Stimulated activated CD8-positive, alpha-beta memory T cell treated with anti-CD3 and anti-CD28 coated beads, Interleukin-4, amount 100 ng/mL, for 24 hours (primary cell): Measurements from ENCODE around the gene VPS37B.
"Not testable (repeated sequence)": the region's sequence is repeated elsewhere in the genome, so short reads cannot be mapped to it uniquely, and the experiment has no call there.

Source experiments
- DNase-seq: peaks from one replicate; pipeline ENCODE4 v3.0.0-alpha.2; 2020; ENCODE audit warnings: low read depth

VPS37B gene

GRCh38 chr12:122882908-122883558, 12.9 kb downstream of the VPS37B start:
- DNase-seq, result no peak

- DNase-seq, result no peak
Measured at GRCh38 chr12:122880668-122881067, 15.3 kb downstream of the VPS37B start.

GRCh38 chr12:122880155-122880667, 15.7 kb downstream of the VPS37B start:
- DNase-seq, result no peak

DNA sequence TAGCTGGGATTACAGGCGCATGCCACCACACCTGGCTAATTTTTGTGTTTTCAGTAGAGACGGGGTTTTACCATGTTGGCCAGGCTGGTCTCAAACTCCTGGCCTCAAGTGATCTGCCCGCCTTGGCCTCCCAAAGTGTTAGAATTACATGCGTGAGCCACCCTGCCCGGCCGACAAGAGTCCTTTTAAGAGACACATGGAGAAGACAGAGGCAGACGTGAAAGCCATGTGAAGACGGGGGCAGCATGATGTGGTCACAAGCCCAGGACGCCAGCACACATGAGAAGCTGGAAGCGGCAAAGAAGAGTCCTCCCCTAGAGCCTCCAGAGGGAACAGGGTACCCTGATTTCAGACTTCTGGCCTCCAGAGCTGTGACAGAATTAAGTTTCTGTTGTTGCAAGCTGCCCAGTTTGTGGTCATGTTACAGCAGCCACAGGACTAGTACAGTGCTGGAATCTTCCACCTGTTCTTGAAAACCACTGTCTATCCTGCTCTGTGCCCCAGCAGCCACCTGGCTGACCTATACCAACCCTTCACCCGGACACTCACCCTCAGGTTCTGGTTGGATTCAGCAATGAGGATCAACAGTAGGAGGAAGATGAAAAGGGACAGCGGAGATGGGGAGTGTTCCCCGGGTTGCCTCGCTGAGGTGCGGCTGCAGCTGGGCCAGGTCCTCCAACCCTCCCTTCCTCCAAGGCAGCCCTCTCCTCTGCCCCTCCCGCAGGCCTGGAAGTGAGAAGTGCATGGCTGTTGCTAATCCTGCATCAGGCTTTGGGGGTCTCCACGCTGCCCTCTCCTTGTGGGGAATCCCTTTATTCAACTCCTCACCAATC, 16.9 kb downstream of the VPS37B start:
- DNase-seq, result no peak

- no peak for DNase-seq
Measured at GRCh38 chr12:122876731-122877130, 19.2 kb downstream of the VPS37B start.

DNA sequence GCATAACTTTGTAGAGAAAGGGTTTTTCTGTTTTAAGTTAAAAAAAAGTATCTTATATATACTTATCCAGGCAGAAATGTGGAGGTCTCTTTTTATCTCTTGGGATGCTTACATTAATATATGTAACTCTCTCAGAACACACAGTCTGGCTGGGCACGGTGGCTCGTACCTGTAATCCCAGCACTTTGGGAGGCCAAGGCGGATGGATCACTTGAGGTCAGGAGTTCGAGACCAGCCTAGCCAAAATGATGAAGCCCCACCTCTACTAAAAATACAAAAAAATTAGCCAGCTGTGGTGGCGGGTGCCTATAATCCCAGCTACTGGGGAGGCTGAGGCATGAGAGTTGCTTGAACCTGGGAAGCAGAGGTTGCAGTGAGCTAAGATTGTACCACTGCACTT, 19.6 kb downstream of the VPS37B start:
- not testable (repeated sequence) for DNase-seq

DNA sequence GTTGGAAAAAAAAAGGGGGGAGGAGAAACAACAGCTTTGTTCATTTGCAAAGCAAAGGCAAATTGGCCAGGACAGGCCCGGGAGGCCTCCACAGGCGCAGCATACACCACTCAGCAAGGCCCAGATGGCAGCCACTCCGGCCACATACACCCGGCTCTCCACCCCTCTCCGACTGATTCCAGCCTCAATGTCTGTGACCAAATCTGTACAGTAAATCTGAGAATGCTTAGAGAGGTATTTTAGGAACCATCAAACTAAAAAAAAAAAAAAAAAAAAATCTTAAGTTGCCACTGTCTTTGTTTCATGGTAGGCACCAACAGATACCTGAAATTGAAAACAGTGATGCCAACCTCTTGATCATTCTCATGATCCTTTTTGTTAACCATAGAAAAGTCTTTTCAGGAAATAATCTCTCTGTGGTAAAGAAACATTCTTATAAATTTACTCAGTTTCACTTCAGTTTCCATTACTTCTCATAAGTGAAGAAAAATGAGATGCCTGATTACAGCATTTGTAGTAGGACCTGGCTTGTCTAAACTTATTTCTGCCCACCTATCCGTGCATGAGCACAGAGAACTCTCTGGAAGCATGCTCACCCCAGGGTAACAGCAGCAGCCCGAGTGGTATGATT, 20.2 kb downstream of the VPS37B start:
- DNase-seq, result no peak

DNA sequence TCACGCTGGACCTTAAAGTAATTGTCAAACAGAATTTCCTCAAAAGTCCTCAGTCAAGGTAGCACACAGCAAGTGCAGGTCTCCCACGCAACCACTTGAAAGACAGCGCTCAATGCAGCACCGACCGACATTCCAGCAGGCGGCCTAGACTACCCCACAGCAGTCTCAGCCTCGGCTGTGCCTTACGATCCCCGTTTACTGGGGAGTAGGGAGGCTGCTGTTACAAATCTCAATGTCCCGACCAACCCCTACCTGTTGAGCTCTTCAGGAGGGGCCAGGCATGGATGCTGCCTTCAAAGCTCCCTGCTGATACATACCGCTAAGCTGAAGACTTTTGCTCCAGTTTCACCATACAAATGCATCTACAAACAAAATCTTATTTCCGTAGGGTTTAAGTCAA, 21.8 kb downstream of the VPS37B start:
- no peak for DNase-seq

DNA sequence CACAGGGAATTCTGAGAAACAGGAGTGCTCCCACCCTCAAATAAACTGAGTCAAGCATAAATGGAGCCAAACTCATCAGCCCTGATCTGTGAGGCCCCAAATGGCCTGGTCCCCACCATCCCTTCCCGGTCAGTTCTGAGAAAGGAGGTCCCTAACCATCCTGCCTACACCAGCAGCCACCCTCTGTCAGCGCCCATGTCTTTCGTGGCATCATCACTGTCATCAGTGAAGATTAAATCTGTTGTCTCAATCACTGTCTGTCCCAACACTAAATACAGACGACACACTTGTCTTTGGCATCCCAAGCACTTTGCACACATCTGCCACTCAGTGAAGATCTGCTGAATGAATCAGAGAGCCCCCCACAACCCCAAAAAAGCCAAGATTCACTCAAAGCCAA, 22.4 kb downstream of the VPS37B start:
- DNase-seq, result no peak

DNA sequence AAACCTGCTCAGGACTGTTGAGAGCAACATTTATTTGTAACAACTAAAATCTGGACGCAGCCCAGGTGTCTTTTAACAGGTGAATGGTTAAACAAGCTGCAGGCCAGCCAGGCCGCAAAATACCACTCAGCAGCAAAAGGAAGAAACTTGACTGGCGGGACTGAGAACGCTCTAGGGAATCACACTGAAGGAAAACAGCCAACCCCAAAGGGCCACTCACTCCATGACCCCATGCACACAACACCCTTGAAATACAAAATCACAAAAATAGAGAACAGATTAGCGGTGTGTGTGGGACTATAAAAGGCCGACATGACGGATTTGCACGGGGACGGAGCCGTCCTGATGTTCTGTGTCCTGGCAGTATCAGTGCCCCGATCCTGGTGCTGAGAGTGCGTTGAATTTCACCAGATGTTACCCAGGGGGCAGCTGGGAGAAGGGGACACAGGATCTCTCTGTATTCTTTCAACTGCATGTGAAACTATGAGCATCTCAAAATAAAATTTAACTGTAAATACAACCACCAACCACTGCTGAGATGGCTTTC, 23.0 kb downstream of the VPS37B start:
- no peak for DNase-seq

DNA sequence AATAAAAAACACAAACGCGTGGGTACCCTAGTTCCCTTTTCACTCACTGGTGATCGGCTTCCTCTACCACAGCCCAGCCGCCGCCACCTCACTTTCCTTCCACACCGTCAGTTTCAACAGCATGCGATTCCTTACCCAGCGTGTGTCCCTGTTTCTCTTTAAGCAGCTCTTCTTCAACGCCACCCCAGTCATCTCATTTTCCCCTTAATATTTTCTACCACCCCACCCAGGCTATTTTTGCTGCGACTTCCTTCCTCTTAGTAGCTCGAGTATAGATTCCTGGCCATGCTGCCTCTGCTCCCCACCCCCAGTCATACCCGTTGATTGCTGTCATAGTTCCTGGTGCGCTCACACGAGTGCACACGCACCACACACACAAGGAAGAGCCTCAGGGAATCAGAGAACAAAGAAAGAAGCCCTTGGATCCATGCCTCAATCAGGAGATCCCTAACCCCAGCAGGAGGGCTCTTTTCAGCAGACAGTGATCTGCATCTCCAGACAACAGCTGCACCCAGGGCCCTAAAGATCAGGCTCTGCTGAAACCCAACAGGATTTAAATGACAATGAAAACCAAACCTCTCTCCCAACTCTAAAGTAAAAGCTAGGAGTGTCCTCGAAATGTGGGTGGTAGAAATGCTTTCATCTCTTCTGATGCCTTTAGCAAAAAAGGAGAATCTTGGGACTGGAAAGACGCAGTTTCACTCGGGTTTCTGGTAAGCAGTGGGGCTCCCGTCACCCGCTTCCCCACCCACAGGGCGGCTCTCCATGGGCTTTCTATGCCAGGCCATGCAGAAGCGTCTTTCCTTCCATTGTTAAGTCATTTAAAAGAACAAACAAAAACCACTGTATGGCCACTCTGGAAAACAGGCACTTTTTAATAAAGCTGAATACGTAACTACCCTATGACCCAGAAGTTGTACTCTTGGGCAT, 23.8 kb downstream of the VPS37B start:
- peak; percentile 56 for DNase-seq

- no peak for DNase-seq
Measured at GRCh38 chr12:122870867-122871664, 24.9 kb downstream of the VPS37B start.

DNA sequence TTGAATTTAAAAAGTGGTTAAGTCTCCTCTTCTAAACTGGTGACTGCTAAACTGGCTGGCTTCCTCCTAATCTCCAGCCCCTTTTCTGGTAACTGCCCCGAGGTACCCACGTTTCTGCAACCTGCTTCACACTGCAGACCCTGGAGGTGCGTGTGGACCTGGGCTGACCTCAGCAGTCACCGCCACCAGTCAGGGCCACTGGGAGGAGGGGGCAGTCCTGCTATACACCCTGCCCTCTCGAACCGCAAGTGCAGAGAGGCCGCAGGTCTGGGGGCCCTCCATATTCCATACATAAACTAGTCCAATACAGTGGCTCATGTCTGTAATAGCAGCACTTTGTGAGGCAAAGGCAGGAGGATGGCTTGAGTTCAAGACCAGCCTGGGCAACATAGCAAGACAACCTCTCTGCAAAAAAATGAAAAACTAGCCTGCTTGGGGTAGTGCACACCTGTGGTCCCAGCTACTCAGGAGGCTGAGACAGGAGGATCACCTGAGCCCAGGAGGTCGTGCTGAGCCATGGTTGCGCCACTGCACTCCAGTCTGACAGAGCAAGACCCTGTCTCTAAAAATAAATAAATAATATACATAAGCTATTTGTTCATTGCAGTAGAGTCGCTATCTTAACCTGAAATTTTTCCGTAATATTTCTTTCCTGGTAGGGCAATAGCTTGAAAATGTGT, 25.6 kb downstream of the VPS37B start:
- DNase-seq, result no peak

GRCh38 chr12:122869207-122869973, 26.5 kb downstream of the VPS37B start:
- no peak for DNase-seq

DNA sequence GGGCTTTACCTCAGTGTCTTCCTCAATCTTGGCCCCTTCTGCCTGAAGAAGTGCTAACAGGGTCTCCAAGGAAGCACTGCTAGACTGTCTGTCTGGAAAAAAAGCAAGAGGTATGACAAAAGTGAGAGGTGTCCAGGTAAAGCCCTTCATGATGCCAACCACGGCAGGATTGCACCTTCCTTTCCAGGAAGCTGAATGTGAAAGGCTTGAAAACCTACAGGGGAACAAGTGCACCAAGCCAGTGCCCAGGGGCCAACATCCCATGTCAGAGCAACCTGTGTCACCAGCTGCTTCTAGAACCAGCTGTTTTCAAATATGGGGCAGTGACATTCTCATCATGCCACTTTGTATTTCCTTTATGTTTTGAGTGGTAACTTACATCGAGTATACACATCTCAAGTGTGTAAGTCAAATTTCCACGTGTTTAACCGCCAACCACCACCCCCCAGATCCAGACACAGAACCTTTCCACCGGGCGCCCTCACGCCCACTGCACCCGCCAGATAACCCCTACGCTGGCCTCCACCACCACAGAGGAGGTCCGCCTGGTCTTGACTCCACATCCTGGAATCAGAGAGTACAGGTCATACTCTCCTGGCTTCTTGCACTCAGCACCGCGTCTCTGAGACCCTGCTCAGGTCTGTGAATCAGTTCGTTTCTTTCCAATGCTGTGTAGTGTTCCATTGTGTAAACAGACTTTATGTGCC, 27.3 kb downstream of the VPS37B start:
- DNase-seq, result no peak

- no peak for DNase-seq
Measured at GRCh38 chr12:122867691-122868461, 28.0 kb downstream of the VPS37B start.

GRCh38 chr12:122866950-122867607, 28.8 kb downstream of the VPS37B start:
- DNase-seq, result no peak
